NT2/D1 (cell line): ENCODE results near the gene EPHB2.

ENCODE experiments used
- SUZ12 ChIP-seq: IDR thresholded peaks from 2 replicates; pipeline ENCODE4 v1.6.1; 2011; ENCODE audit not compliant: insufficient read length, insufficient read depth; ENCODE audit errors: extremely low read depth
- ZNF274 ChIP-seq: IDR thresholded peaks from 2 replicates; pipeline ENCODE4 v1.6.1; 2011; ENCODE audit warnings: mild to moderate bottlenecking, low read depth, low read length

DNA sequence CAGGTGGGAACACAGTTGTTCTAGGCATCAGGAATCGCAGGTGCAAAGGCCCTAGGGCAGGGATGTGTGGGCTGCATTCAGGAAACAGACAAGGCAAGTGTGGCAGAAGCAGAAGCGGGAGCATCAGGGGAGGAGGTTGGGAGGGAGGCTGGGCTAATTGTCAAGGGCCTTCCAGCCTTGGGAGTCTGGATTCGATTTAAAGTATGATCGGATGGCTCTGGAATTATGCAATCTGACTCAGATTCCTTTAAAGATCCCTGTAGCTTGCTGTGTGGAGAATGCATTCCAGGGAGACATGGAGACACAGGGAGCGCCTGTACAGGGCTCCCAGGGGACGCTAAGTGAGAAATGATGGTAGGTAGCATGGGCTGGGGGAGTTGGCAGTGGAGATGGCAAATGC, 175.6 kb downstream of the EPHB2 start:
- no peak for TF ChIP-seq SUZ12
- TF ChIP-seq ZNF274, result no peak
